ENCODE data around the gene LALBA.
"Not testable (repeated sequence)": the region's sequence is repeated elsewhere in the genome, so short reads cannot be mapped to it uniquely, and the experiment has no call there.

LALBA gene

DNA sequence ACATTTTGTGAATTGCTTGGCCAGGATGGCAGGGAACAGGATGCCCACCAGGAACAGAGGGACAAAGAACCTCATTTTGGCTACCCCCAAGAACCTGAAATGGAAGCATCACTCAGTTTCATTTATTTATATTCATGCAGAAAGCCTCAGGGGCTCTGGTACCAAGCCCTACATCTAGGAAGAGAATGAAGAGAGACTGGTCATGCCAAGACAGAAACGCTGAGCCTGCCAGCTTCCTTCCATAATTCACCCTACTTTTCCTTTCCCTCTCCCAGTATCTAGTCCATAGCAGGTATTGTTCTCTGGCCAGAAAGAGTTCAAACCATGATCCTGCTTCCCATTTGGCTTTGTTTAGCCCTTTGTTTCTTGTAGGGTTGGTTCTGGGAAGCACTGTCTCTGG lies at the start of gene LALBA:
TSS of gene LALBA (minus strand) at position 101 of the 400 bp plus-strand sequence. CDS start at position 75, 26 bp downstream.
- in situ Hi-C loops (cut with MboI; ENCODE audit: low sequenced_read_pairs) = no loop called here

DNA sequence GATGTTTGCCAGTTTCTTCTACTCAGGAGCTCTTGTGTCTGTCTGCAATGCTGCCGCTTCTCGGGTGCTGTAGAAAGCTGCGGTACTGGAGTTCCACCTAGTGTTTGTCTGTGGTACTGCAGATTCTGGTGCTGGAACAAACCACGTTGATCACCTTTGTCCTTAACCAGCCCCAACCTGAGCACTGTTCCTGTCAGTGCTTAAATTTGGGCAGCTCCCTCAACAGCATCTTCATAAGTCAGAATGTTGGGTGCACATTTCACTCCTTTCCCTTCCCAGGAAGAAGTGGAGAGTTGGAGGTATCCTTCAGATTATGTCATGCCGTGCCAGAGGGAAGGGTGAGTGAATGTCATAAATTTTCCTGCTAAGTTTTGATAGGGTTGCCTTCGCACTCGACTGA lies 48.7 kb upstream of the LALBA start:
- in situ Hi-C loops (cut with MboI; ENCODE audit: low sequenced_read_pairs) = no loop called here

DNA sequence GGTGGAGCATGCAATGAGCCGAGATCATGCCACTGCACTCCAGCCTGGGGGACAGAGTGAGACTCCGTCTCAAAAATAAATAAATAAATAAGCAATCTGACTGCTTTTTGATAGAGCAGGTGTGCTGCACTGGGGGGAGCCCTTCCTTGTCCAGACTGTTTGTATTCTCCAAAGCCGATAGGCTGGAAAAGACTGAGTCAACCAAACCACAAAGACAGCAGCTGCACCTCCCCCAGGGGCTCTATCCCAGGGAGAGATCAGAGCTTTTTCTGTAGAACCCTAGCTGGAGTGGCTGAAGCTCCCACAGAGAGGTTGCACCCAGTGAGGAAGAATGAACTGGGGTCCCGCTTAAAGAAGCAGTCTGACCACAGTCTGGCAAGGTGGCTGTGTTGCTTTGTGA lies 45.8 kb upstream of the LALBA start:
- in situ Hi-C loops (cut with MboI; ENCODE audit: low sequenced_read_pairs) = no loop called here

DNA sequence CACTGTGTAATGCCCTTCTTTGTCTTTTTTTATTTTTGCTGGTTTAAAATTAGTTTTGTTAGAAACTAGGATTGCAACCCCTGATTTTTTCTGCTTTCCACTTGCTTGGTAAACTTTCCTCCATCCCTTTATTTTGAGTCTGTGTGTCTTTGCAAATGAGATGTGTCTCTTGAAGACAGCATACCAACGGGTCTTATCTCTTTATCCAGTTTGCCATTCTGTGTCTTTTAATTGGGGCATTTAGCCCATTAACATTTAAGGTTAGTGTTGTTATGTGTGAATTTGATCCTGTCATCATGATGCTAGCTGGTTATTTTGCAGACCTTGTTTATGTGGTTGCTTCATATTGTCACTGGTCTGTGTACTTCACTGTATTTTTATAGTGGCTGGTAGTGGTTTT lies 43.5 kb upstream of the LALBA start:
- in situ Hi-C loops (cut with MboI; ENCODE audit: low sequenced_read_pairs) = no loop called here

DNA sequence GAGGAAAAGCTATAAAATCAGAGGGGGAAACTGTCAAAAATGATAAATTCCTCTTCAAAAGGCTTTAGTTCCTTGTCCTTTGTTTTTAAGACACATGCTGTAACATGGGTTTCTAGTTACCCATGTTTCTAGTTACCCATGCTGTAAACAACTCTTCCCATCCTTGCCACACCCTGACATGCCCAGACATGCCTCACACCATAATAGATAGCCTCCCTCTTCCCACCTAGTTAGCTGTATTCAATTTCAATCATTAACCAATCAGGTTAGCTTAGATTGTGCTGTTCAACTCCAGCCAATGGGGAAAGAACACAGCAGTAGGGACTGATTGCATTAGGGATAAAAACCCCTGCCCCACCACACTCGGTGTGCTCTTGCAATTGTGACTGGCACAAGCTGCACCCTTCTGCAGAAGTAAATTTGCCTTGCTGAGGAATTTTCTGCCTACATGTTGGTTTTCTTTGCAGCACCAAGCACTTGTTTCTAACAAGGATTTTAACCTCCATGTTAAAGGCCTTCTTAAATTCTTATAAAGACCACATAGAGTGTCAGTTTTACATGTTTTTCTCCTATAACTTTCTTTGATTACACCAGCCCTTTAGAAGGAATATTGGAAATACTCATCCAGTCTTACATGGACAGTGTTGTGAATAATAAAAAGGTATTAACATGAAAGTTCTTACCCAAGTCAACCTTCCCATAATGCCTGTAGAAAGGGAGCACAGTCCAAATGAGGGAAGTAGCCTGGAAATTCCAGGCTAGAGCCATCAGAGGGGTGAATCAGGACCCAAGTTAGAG lies 32.5 kb upstream of the LALBA start:
- in situ Hi-C loops (cut with MboI; ENCODE audit: low sequenced_read_pairs) = no loop called here

DNA sequence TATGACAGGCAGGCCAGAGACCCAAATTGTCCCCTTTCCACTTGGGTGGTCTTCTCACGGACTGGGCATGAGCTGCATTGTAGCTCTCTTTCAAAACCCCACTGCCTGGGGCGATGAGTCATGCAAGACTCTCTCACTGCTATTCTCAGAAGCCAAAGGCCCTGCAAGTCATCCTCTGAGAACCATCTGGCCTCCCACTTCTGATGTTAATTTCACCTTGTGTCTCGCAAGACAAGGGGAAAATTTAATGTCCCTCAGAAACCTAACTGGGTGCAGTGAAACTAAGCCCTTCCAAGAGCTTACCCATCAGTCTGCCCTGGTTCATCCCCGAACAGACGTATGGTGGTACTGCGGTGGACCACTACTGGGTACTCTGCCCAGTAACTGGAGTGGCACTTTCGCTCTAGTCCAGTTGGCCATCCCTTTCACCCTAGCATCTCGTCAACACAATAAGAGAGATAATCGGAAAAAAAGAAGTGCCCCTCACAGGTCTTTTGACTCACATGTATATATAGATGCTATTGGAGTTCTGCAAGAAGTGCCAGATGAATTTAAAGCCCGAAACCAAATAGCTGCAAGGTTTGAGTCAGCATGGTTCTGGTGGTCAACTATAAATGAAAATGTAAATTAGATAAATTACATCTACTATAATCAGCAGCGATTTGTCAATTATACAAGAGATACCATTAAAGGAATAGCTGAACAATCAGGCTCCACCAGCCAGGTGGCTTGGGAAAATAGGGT lies 31.3 kb upstream of the LALBA start:
- in situ Hi-C loops (cut with MboI; ENCODE audit: low sequenced_read_pairs) = no loop called here

DNA sequence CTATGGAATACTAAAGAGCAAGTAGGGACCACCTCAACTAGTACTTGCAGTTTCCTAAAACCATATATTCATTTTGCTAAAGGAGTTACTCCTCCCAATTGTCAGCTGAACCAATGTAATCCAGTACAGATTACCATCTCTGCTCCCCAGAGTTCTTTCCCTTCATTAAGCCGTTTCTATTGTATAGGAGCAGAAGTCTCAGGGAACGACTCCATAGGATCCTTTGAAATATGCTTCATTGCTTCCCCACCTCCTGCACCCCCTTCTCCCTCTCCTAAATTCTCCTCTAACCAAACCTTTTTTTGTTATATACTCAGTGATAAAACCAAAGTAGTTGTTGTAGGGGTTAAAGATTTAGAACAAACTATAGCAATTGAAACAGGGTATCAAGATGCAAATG lies 30.7 kb upstream of the LALBA start:
- in situ Hi-C loops (cut with MboI; ENCODE audit: low sequenced_read_pairs) = no loop called here

DNA sequence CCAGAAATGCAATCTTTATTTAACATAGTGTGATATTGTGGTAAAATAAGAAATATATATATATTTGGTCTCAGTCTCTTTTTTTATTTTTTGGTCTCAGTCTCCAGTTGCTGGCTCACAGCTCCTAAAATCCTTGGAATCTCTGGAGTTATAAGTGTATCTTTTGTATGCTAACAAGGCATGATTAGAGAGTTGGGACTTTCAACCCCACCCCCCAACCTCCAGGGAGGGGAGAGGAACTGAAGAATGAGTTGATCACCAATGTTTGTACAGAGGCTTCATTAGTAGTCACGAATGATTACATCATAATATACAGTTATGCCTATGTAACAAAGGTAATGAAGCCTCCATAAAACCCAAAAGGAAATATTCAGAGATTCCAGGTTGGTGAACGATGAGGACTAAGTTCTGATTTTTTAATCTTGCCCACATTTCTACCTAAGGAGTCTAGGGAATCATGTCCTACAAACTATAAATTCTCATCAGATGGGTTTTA lies 22.8 kb upstream of the LALBA start:
- in situ Hi-C loops (cut with MboI; ENCODE audit: low sequenced_read_pairs) = no loop called here

DNA sequence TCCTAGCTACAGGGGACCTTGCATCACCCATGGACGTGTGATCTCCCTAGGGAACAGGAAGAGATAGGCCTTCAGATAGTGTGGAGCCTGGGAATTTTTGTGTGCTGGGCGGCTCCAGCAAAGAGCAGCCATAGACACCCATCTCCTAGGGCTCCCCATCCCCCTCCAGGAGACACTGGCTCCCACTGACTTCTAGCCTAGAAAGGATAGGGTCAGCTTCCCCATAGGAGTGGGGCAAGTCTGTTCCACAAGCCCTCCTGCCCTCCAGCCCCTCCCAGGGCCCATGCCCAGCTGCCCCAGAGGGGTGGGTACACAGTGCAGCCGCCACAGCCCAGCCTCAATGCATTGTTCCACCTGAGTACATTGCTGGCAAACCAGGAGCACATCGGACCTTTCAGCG lies 16.5 kb upstream of the LALBA start:
- in situ Hi-C loops (cut with MboI; ENCODE audit: low sequenced_read_pairs) = no loop called here

DNA sequence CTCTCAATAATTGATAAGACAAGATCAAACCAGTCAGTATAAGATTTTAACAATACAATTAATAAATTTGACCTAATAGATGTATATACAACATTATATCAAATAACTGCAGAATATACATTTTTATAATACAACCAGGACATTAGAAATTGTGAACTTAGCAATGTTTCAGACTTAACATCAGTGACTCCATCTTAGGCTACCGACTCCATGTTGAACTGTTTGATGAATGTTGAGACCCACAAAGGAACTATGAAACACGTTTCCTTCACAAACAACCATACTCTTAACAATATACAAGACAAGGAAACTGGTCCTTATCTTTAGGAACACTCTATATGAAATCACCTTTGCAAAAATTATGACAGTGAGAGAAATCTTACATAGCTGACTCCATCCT lies 13.9 kb upstream of the LALBA start:
- in situ Hi-C loops (cut with MboI; ENCODE audit: low sequenced_read_pairs) = no loop called here

DNA sequence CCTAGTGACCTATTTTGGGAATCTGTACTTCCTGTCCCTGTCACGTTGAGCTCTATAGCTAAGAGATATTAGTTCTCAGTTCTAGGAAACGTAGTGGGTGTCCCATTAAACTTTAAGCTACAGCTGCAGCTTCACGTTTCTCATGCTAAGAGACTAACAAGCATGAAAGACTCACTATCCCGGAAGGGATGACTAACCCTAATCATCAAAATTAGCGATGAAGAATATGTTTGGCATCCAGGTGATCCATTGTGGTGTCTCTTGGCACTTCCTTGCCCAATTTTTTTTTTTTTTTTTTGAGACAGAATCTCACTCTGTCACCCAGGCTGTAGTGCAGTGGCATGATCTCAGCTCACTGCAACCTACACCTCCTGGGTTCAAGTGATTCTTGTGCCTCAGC lies 11.0 kb upstream of the LALBA start:
- in situ Hi-C loops (cut with MboI; ENCODE audit: low sequenced_read_pairs) = no loop called here

DNA sequence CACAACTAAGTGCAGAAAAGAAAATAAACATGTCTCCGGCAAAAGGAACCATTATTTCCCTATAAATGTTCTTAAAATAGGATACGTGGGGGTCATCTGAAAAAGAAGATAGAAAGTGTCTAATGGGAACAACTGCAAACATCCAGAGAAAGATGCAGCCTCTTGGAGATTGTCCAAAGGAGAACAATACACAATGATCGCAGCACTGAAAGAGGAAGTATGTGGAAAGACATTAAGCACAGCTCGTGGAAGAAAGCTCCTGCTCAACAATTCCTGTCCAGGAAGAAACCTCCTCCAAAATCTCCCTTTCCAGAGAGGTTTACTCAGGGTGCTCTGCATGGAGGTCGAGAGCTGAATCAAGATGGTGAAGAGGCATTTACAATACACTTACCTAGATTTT lies 2.5 kb upstream of the LALBA start:
- in situ Hi-C loops (cut with MboI; ENCODE audit: low sequenced_read_pairs) = no loop called here

DNA sequence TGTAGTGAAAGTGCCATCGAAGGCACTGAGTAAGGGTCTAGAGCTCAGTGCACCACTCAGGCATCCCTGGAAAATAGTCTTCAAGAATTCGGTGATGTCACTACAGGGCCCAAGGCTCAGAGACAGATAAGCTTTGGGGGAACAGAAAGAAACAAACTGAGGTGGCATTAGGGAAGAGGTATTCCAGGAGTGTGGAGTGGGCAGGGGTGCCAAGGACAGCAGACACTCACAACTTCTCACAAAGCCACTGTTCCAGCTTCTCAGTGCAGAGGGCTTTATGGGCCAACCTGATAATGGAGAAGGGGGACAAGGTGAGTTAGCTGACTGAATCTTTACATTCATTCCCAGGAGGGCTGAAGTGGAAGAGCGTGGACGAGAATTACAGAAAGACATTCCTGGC lies 2.1 kb downstream of the LALBA start:
- in situ Hi-C loops (cut with MboI; ENCODE audit: low sequenced_read_pairs) = no loop called here

DNA sequence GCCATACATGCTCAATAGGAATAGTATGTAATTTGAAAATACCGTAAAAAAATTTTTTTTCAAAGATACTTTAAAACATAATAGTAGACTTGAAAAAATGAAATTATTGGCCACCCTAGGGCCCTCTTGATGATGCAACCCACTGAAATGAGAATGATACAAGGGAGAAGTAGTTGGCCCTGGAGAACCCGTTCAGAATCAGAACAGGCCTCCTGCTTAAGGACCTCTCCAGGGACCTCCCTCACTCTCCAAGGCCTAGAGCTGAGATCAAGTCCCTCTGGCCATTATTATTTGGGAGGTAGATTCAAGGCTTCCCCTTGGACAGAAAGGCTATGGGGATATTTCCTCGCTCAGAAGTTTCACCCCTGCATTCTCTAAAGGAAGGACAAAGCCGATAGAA lies 11.9 kb downstream of the LALBA start:
- in situ Hi-C loops (cut with MboI; ENCODE audit: low sequenced_read_pairs) = no loop called here

DNA sequence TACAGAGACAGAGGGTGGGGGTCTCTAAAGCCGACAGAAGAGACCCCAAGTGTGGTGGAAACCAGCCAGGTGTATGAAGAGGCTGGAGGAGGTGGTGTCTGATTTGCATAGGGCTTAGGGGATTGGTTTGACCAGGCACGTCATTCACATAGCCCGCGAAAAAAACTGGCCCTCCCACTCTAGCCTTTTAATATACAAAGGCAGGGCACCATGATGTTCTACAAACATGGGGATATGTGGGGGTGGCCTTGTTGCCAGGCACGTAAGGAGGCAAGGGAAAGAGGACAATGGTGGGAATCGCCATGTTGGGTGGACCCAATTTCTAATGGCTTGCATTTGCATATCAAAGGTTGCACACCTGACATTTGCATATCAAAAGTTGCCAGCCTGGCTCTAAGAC lies 13.2 kb downstream of the LALBA start:
- in situ Hi-C loops (cut with MboI; ENCODE audit: low sequenced_read_pairs) = no loop called here

DNA sequence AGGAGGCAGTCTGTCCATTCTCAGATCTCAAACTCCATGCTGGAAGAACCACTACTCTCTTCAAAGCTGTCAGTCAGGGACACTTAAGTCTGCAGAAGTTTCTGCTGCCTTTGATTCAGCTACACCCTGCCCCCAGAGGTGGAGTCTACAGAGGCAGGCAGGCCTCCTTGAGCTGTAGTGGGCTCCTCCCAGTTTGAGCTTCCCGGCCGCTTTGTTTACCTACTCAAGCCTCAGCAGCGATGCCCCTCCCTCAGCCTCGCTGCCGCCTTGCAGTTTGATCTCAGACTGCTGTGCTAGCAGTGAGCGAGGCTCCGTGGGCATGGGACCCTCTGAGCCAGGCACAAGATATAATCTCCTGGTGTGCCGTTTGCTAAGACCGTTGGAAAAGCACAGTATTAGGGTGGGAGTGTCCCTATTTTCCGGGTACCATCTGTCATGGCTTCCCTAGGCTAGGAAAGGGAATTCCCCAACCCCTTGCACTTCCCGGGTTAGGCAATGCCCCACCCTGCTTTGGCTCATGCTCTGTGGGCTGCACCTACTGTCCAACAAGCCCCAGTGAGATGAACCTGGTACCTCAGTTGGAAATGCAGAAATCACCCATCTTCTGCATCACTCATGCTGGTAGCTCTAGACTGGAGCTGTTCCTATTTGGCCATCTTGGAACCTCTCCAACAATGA lies 16.0 kb downstream of the LALBA start:
- in situ Hi-C loops (cut with MboI; ENCODE audit: low sequenced_read_pairs) = not testable (repeated sequence)

DNA sequence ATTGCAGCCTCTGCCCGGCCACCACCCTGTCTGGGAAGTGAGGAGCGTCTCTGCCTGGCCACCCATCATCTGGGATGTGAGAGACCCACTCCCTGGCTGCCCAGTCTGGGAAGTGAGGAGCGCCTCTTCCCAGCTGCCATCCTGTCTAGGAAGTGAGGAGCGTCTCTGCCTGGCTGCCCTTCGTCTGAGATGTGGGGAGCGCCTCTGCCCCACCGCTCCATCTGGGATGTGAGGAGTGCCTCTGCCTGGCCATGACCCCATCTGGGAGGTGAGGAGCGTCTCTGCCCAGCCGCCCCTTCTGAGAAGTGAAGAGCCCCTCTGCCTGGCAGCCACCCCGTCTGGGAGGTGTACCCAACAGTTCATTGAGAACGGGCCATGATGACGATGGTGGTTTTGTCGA lies 18.2 kb downstream of the LALBA start:
- in situ Hi-C loops (cut with MboI; ENCODE audit: low sequenced_read_pairs) = not testable (repeated sequence)

DNA sequence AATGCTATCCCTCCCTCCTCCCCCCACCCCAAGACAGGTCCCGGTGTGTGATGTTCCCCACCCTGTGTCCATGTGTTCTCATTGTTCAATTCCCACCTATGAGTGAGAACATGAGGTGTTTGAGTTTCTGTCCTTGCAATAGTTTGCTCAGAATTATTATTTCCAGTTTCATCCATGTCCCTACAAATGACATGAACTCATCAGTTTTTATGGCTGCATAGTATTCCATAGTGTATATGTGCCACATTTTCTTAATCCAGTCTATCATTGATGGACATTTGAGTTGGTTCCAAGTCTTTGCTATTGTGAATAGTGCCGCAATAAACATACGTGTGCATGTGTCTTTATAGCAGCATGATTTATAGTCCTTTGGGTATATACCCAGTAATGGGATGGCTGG lies 22.8 kb downstream of the LALBA start:
- in situ Hi-C loops (cut with MboI; ENCODE audit: low sequenced_read_pairs) = not testable (repeated sequence)

DNA sequence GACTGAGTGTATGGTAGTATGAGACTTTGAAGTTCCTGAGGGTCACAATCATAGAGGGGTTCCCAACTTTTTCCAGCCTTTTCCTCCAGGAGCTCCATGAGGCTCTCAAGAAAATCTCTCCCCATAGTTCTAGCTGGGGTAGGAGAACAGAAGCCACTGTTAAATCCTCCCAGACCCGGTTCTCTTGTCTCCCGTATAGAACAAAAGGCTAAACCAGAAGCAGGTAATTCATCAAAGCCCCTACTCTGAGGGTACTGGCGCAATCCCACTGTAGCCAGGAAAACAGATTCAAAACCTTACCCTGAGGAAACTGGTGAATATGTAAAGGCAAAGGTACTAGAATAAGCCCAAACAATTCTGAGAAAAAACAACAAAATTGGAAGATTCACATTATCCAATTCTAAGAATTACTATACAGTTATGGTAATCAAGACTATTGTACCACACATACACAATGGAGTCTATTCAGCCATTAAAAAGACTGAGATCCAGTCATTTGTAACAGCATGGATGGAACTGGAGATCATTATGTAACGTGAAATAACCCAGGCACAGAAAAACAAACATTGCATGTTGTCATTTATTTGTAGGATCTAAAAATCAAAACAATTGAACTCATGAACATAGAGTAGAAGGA lies 23.9 kb downstream of the LALBA start:
- in situ Hi-C loops (cut with MboI; ENCODE audit: low sequenced_read_pairs) = no loop called here

DNA sequence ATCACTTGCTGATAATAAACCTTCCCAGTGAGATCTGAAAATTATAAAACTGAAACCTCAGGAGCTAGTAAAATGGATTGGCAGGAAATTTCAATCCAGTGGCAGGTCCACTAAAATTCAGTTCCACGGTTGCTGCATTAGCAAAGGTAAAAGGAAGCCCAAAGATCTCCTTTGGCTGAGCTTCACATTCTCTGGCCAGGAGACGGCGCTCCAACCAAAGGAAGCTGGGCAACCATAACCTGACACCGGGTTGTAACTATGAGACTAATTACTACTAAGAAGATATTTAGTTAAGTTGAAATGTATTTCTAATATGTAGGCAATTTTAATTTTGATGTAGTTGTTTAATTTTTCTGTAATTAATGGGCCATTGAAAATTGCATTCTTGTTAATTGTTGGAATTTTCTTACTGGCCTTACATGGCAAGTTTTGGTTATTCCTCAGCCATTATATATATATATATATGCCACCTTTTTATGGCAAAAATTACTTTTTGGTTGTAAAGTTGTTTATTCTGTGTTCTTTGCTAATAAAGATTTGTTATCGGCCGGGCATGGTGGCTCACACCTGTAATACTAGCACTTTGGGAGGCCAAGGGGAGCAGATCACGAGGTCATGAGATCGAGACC lies 27.4 kb downstream of the LALBA start:
- in situ Hi-C loops (cut with MboI; ENCODE audit: low sequenced_read_pairs) = no loop called here

DNA sequence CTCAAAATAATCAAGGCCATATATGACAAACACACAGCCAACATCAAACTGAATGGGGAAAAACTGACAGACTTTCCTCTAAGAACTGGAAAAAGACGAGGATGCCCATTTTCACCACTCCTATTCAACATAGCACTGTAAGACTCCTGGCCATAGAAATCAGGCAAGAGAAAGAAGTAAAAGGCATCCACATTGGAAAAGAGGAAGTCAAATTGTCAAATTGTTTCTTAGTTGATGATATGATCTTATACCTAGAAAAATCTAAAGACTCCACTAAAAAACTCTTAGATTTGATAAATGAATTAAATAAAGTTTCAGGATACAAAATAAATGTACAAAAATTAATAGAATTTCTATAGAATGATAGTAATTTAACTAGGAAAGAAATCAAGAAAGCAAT lies 33.2 kb downstream of the LALBA start:
- in situ Hi-C loops (cut with MboI; ENCODE audit: low sequenced_read_pairs) = no loop called here

Data from HL-60/S4 treated with retinoic acid at 250 ng/mL for 4 days and 3 days (cell line).